HG03060 (cell line): Measurements from ENCODE around the gene CLIP2.
"Not testable (repeated sequence)": the region's sequence is repeated elsewhere in the genome, so short reads cannot be mapped to it uniquely, and the experiment has no call there.

ENCODE experiments used
- ATAC-seq: cut with Tn5 transposase; IDR thresholded peaks from one replicate; pipeline ENCODE4 v1.9.1; 2021; ENCODE audit warnings: low read depth, moderate number of reproducible peaks; ENCODE audit not compliant: unreplicated experiment

CLIP2 gene

DNA sequence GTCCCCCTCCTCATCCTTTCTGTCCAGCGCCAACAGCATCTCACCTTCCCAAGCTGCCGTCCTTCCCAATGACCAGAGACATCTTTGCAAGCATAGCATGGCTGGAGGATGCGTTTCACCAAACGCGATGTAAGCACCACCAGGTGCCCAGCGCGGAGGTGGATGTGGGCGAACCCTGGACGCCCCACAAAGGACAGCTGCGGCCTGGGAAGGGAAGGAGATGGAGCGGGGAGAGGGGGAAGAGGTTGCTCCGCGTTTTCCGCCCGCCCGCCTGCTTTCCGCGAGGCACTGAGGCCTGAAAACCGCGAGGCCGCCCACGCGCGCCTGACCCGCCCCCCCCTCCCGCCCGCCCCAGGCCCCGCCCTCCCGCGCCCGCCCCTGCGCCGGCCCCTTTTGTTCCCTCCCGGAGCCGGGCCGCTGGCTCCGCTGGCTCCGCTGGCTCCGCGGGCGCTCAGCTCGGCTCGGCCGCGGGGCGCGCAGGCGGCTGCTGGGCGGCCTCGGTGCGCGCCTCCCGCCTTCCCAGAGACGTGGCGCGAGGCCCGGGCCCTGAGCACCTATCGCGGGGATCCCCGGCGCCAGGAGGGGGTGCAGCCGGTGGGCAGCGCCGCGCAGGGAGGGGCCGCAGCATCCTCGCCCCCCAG lies at the start of gene CLIP2:
TSS of gene CLIP2 (plus strand) at position 390 of the 641 bp plus-strand sequence. CDS start 28,140 bp downstream, outside the sequence.
- ATAC-seq = no peak

DNA sequence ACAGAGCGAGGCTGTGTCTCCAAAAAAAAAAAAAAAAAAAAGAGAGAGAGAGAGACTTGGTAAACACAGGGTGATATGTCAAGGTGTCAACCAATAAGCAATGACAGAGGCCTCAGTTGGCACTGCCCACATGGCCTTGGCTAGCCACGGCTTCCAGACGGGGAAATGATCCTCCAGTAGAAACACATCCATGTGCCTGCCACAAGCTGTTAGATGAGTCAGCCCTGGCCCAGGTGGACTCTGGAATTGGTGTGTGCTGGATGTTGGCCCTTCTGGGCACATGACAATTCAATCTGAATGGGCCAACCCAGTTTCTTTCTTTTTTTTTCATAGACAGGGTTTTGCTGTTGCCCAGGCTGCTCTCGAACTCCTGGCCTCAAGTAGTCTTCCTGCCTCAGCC lies 48.7 kb upstream of the CLIP2 start:
- no peak for ATAC-seq

DNA sequence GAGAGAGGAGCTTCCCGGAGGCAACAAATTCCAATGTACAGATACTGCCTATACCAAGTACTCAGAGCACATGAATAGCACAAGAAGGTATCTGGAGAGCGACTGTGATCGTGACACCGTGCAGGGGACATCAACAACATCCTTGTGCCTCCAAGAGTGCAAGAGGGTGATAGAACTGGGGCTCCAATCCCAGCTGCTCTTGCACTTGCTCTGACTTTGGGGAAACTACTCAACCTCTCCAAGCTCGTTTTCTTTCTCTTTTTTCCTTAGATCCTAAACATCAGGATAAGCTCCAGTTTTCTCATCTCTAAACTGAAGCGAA lies 47.1 kb upstream of the CLIP2 start:
- no peak for ATAC-seq

DNA sequence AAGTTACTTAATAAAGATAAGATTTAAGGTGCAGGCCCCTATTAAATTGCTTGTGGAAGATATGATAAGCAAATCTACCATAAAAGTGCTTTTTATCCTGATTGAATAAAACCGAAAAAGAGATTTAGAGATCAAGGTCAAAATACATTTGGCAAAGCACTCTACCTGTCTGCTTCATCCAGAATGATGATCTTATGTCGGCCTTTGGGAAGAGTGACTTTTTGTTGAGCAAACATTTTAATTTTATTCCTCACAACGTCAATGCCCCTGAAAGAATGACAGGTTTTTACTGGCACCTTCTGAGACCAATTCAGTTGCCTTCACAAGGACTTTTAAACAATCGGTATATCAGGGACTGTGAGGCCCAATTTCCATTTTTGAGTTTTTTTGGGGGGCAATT lies 42.7 kb upstream of the CLIP2 start:
- no peak for ATAC-seq

DNA sequence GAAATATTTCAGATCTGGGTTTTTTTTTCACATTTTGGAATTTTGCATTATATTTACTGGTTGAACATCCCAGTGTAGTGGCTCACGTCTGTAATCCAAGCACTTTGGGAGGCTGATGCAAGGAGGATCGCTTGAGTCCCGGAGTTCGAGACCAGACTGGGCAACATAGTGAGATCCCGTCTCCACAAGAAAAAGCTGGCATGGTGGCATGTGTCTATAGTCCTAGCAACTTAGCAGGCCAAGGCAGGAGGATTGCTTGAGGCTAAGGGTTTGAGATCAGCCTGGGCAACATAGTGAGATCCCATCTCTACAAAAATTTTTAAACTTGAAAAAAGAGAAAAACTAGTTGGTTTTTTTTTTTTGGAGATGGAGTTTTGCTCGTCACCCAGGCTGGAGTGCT lies 41.1 kb upstream of the CLIP2 start:
- ATAC-seq = no peak

DNA sequence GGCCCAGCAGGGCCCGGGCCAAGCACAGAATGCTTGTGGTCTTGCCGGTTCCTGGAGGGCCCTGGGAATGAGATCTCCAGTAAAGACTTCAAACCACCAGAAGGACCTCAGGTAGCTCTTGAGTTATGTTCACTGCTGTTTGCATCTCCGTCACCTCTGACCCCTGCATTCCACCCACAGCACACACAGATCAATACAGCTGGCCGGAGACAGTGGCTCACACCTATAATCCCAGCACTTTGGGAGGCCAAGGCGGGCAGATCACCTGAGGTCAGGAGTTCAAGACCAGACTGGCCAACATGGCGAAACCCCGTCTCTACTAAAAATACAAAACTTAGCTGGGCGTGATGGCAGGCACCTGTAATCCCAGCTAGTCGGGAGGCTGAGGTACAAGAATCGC lies 40.1 kb upstream of the CLIP2 start:
- not testable (repeated sequence) for ATAC-seq

DNA sequence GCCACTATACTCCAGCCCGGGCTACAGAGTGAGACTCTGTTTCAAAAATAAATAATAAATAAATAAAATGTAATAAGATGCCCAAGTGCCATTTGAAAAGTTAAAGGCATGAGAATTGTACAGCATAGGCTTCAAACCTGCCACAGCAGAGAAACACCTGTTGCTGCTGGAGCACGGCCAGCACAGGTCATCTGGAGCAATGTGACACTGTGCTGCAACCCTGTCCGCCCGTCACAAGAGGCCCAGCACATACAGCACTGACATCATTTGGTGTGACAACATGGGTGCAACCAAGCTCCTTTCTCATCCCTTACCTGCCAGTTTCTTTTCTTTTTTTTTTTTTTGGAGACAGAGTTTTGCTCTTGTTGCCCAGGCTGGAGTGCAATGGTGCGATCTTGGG lies 36.3 kb upstream of the CLIP2 start:
- ATAC-seq = no peak

DNA sequence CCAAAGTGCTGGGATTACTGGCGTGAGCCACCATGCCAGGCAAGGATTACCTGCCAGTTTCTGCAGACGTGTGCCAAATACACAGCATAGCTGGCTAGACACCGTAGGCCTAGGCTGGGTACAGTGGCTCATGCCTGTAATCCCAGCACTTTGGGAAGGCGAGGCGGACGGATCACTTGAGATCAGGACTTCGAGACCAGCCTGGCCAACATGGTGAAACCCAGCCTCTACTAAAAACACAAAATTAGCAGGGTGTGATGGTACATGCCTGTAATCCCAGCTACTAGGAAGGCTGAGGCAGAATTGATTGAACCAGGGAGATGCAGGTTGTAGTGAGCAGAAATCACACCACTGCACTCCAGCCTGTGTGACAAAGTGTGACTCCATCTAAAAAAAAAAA lies 35.9 kb upstream of the CLIP2 start:
- no peak for ATAC-seq

DNA sequence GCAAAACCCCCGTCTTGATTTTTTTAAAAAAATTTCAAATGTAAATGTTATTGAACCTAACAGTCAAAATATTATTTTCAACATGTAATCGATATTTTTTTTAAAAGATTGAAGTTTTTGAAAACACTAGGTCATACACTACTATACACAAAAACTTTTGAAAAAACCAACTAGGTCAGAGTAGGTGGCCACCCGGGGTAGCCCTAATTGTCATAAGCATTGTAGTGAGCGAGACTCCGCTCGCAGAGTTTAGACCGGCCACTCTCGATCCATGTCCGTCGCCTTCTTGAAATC lies 35.4 kb upstream of the CLIP2 start:
- ATAC-seq = no peak

DNA sequence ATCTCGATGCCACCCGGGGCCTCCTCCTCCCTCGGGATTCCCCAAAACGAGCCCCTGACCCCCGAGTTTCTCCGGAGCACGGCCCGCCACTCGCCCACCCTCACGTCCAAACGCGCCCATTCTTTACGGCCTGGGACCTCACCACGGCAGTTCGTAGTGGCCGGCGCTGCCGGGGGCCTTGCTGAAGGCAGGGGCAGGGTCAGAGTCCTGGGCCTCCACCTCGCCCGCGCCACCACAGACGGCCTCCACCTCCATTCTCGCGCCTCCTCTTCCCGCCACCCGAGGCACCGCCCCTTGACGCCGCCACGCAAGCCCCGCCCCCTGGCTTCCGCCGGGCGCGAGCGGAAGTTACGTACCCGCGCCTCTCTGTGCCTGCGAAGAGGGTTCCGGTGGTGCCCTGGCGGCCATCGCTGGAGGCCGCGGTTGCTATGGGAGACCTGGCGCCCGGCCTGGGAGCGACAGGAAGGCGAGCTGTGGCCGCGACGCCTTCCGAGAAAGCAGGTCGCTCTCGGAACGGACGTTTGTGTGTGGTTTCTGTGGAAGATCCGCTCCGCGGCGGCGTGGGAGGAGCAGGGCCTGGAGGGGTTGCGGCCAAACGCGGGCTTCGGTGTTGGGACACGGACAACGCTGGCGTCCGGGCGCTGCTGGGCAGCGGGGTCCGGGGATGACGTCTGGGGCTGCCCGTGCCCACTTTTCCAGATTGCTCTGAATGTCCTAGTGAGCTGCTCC lies 34.9 kb upstream of the CLIP2 start, which contains the start of gene RFC2:
TSS of gene RFC2 (minus strand) at position 271 of the 729 bp plus-strand sequence. CDS start at position 255, 16 bp downstream.
- ATAC-seq = peak; percentile 78

DNA sequence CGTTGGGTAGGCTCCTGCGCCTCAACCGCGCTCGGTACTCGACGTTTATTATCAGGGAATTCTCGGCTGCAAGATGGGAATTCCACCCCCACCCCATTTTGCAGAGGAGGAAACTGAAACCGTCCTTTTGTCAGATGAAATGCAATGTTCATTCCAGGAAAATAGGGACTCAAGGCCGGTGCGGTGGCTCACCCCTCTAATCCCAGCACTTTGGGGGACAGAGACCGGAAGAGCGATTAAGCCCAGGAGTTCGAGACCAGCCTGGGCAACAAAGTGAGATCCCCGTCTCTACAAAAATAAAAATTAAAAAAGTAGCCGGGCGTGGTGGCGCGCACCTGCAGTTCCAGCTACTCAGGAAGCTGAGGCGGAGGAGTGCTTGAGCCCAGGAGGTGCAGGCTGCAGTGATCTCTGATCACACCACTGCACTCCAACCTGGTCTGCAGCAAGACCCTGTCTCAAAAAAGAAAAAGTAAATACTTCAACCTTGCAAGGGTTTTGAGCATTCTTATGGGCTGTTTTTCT lies 34.3 kb upstream of the CLIP2 start:
- ATAC-seq = no peak

DNA sequence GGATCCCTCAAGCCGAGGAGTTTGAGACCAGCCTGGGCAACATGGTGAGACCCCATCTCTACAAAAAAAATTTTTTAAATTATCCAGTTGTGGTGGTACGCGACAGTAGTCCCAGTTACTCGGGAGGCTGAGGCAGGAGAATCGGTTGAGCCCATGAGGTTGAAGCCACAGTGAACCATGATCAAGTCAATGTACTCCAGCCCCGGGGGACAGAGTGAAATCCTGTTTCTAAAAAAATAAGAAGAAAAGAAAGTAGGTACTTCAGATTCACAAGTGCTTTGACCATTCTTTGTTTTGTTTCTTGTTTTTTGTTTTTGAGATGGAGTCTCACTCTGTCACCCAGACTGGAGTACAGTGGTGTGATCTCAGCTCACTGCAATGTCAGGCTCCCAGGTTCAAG lies 33.7 kb upstream of the CLIP2 start:
- ATAC-seq = not testable (repeated sequence)

DNA sequence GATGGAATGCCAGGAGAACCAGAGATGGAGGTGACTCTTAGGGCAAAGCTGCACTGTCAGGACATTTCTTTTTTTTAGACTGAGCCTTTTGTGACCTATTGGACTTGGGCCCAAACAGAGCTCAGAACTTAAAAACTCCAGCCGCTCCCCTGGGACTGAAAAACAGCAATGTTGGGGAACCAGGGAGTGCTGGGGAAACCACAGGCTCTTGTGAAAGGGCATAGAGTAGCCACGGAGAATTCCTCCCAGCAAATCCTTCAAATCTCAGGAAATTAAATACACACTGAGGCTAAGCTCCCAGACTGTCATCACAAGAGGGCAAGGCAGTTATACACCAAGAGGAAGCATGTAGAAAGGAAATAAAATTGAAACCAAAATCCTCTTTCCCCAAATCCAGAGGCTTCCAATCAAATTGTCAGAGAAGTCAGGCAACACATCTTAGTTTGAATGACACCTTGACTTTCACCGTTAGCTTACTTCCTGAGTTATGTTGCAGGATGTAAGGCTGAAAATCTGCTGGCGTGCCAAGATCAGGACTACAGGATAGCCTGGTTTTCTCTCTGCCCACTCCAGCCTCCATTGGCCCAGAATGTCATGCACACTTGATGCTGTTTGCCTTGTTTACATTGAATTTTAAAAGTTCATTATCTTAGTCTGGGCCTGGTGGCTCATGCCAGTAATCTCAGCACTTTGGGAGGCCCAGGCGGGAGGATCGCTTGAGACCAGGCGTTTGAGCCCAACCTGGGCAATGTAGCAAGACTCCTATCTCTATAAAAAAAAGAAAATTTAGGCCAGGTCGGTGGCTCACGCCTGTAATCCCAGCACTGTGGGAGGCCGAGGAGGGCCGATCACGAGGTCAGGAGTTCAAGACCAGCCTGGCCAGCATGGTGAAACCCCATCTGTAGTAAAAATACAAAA lies 32.5 kb upstream of the CLIP2 start:
- no peak for ATAC-seq

DNA sequence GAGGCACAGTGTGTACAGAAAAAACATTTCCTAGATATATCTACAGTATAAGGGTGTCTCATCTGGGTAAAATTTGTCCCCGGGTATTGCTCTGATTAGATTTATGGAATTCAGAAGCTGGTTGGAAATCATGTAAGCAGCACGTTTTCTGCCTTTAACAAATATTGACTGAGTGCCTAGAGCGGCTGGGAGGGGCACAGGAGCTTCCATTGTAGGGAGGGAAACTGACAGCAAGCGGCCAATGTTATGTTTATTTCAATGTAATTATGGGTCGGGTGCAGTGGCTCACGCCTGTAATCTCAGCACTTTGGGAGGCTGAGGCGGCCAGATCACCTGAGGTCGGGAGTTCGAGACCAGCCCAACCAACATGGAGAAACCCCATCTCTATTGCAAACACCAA lies 30.6 kb upstream of the CLIP2 start:
- no peak for ATAC-seq

DNA sequence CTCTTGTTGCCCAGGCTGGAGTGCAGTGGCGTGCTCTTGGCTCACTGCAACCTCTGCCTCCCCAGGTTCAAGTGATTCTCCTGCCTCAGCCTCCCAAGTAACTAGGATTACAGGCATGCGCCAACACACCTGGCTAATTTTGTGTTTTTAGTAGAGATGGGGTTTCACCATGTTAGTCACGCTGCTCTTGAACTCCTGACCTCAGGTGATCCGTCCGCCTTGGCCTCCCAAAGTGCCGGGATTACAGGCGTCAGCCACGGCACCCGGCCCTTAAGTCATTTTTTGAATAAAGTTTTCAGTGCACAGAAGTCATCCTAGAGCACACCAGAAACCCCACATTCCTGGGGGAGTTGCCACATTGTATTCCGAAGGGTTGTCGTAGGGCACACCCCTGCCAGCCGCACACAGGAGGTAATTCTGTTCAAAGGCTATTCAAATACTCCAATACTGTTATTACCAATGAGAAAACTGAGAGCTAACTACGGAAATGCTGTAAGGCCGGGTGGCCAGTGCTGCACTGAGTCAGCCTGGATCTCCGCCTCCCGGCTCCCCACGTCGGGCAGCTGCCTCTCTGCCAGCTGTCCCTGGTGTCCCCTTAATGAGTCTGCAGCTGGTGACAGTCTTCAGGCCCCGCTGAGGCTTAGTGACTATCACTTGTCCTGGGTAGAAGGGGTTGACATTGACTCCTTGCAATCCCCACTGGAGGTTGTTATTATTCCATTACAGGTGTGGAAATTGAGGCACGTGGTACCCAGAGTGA lies 26.4 kb upstream of the CLIP2 start:
- ATAC-seq = no peak

DNA sequence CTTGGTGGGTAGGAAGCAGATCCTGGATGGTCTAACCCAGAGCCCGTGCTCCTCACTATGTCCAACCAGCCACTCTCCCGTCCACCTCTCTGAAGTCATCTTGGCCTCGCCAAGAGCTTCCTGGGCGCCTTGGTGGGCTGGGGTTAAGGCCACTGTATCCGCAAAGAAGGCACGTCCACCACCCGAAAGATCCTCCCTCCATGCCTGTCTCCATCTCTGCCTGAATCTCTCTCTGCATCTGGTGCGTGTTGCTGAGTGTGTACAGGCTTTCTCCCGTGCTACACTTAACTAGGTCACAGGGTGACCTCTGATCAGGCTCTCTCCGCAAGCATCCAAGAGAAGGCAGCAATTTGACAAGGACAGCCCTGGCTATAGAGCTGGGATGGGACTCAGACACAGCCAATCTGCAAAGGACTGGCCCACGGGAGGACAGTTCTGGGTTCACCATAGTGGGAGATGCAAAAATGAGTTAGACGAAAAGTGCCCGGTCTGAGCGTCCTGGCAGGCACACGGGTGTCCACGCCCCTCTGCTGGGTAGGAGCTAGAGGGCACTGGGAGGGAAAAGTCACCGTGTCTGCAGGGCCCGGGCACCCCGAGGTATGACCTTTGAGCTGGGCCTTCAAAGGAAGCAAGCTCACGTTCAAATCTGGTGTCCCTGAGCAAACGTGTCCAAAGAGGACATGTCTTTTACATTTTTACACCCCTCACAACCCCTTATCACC lies 25.6 kb upstream of the CLIP2 start:
- ATAC-seq = no peak

DNA sequence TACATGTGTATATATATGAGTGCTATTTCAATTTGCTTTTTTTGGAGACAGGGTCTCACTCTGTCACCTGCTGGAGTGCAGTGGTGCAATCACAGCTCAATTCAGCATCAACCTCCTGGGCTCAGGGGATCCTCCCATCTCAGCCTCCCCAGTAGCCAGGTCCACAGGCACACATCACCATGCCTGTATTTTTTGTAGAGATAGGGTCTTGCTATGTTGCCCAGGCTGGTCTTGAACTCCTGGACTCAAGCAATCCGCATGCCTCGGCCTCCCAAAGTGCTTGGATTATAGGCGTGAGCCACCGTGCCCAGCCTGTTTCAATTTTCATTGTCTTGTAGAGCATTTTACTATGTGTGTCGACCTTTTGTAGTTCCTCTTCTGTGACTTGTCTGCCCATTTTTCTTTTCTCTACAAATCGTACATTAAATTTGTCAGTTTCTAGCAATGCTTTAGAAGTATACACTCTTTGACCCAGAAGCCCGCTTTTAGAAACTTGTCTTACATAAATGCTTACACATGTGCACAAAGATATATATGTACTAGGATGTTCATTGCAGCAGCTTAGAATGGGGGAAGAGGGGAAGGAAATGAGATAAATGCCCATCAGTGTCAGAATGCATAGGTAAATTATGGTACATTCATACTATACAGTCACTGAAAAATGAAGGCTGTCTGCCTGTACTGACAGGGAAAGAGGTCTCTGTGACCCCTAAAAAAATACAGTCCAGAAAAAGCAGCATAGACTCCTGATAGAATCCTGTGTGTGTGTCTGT lies 22.8 kb upstream of the CLIP2 start:
- ATAC-seq = no peak

DNA sequence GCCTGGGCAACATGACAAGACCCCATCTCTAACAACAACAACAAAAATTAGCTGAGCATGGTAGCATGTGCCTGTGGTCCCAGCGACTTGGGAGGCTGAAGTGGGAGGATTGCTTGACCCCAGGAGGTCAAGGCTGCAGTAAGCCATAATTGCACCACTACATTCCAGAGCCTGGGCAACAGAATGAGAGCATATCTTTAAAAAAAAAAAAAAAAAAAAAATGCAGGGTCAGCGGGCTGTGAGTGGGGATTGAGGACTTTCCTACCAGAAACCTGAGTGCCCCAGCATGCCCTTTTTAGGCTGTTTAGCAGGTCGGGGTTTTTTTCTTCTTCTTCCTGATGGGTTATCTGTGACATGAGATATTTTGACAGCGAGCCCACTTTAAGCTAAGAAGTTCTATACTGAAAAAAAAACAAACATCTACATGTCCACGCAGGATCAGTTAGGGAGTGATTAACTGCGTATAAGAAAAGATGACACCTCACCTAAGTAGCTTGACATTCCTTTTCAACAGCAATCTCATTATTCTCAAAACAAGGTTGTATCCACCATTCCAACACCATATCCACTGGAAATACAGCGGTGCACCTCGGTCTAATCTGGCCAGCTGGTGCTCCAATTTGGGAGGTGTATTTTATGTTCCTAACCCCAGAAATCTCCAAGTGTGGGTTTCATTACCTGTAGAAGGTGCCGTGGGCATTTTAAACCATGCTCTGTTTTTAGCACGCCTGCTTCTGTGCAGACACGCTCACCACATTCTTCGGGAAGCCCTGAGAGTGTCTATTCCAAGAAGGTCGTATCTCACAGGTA lies 21.2 kb upstream of the CLIP2 start:
- no peak for ATAC-seq
